GM12878 (cell line): ENCODE results near the gene SLC6A20.

ENCODE experiments used
- EZH2 ChIP-seq: IDR thresholded peaks from 2 replicates; pipeline ENCODE4 v1.6.1; 2012; ENCODE audit warnings: low read depth, mild to moderate bottlenecking, control low read depth, inconsistent platforms, low read length, borderline replicate concordance; ENCODE audit not compliant: control insufficient read depth
- POLR2AphosphoS5 ChIP-seq: IDR thresholded peaks from 2 replicates; pipeline ENCODE4 v1.6.1; 2011; ENCODE audit warnings: mild to moderate bottlenecking, low read length, inconsistent platforms
- RFX5 ChIP-seq: IDR thresholded peaks from 2 replicates; pipeline ENCODE4 v1.6.1; 2011; ENCODE audit warnings: low read depth, low read length, improper control_type of control experiment
- SMARCA5 ChIP-seq: fragments of 450-650 bp; IDR thresholded peaks from 2 replicates; pipeline ENCODE4 v1.6.1; 2017; ENCODE audit warnings: mild to moderate bottlenecking
- SMC3 ChIP-seq: IDR thresholded peaks from 2 replicates; pipeline ENCODE4 v1.6.1; 2011; ENCODE audit warnings: low read length, improper control_type of control experiment, borderline replicate concordance
- SRF ChIP-seq, 2 experiments: IDR thresholded peaks; 2 replicates each; pipeline ENCODE4 v1.6.1; 2011; ENCODE audit warnings: low read depth in 2 of 2, low read length in 2 of 2, mild to moderate bottlenecking in 1 of 2, moderate library complexity in 1 of 2
- ZBED1 ChIP-seq: IDR thresholded peaks from 2 replicates; pipeline ENCODE4 v1.6.1; 2016; ENCODE audit warnings: borderline replicate concordance
- ZNF217 ChIP-seq: fragments of 450-650 bp; IDR thresholded peaks from 2 replicates; pipeline ENCODE4 v1.6.1; 2017; ENCODE audit warnings: antibody characterized with exemption, mild to moderate bottlenecking
- ZNF274 ChIP-seq: IDR thresholded peaks from one replicate; pipeline ENCODE4 v1.8.0; 2011; ENCODE audit not compliant: insufficient read length, insufficient read depth
- ZNF384 ChIP-seq: IDR thresholded peaks from 2 replicates; pipeline ENCODE4 v1.6.1; 2012; ENCODE audit warnings: low read depth, mild to moderate bottlenecking, low read length, improper control_type of control experiment, borderline replicate concordance
- TF ChIP-seq, protein P1 (sequence below): IDR thresholded peaks from 2 replicates; pipeline ENCODE4 v1.6.1; 2011; ENCODE audit warnings: borderline replicate concordance, low read depth, mild to moderate bottlenecking, moderate library complexity, mixed read lengths, low read length; ENCODE audit not compliant: insufficient read depth; ENCODE audit errors: extremely low read length
- TF ChIP-seq, protein P2 (sequence below): IDR thresholded peaks from 2 replicates; pipeline ENCODE4 v1.6.1; 2011; ENCODE audit warnings: low read depth, mild to moderate bottlenecking, low read length, moderate library complexity, borderline replicate concordance; ENCODE audit errors: extremely low read depth
- TF ChIP-seq, protein P3 (sequence below), 3 experiments: IDR thresholded peaks in 2 of 3; conservative IDR thresholded peaks in 1 of 3; 2 replicates each; pipeline ENCODE4 v1.5.1; 2011; ENCODE audit warnings: low read depth in 3 of 3, low read length in 3 of 3, mild to moderate bottlenecking in 3 of 3, control low read depth in 2 of 3, moderate library complexity in 2 of 3, inconsistent platforms in 1 of 3, mixed read lengths in 1 of 3; ENCODE audit not compliant: control insufficient read depth in 2 of 3, insufficient read depth in 1 of 3; ENCODE audit errors: extremely low read depth in 1 of 3
- TF ChIP-seq, protein P4 (sequence below): IDR thresholded peaks from 2 replicates; pipeline ENCODE4 v1.6.1; 2012; ENCODE audit warnings: mild to moderate bottlenecking, low read depth, low read length

DNA sequence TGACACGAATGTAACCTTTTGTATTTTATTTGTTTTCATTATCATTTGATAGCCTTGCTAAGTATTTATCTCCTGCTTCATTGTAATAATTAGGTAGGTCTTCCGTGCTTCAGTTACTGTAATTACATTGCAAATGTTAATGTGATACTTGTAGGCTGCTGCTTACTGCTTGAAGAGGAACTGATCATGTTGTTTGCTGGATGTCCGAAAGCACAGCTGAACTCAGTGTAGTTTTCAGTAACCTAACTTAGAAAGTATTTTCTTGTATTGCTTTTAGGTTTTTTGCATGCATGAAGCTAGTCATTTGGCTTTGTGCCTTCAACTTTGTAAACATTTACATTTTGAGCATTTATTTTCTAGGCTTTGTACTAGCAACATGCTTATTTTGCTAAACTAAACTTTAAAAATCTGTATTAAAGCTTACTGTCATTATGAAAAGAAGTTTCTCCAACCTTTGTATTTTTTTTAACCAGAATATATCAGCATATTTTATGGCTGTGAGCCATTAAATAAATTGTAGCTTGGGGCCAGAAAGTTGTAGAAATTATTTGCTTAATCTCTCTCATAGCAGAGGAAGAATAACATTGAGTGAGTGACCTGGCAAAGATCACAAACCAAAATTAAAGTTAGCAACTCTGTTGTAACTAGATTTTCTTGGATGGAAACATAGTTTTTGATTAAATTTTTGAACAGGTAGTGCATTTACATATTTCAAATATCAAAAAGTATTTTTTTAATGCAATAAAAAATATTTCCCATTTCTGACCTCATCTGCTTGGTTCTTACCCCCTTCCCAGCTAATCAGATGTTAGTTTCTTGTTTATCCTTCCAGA lies 76.5 kb downstream of the SLC6A20 start:
- TF ChIP-seq, protein P1, sequence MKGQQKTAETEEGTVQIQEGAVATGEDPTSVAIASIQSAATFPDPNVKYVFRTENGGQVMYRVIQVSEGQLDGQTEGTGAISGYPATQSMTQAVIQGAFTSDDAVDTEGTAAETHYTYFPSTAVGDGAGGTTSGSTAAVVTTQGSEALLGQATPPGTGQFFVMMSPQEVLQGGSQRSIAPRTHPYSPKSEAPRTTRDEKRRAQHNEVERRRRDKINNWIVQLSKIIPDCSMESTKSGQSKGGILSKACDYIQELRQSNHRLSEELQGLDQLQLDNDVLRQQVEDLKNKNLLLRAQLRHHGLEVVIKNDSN, result no peak
- TF ChIP-seq, protein P2, sequence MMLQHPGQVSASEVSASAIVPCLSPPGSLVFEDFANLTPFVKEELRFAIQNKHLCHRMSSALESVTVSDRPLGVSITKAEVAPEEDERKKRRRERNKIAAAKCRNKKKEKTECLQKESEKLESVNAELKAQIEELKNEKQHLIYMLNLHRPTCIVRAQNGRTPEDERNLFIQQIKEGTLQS, result no peak
- TF ChIP-seq RFX5 (no peak), SRF (IDR thresholded peaks at IDR 0.05; ENCODE audit: low read depth in 2 of 2, low read length in 2 of 2) (no peak), POLR2AphosphoS5 (no peak), ZBED1 (no peak), SMARCA5 (no peak), ZNF217 (no peak), ZNF274 (no peak), SMC3 (no peak), EZH2 (no peak), ZNF384 (no peak)
- TF ChIP-seq, protein P3, sequence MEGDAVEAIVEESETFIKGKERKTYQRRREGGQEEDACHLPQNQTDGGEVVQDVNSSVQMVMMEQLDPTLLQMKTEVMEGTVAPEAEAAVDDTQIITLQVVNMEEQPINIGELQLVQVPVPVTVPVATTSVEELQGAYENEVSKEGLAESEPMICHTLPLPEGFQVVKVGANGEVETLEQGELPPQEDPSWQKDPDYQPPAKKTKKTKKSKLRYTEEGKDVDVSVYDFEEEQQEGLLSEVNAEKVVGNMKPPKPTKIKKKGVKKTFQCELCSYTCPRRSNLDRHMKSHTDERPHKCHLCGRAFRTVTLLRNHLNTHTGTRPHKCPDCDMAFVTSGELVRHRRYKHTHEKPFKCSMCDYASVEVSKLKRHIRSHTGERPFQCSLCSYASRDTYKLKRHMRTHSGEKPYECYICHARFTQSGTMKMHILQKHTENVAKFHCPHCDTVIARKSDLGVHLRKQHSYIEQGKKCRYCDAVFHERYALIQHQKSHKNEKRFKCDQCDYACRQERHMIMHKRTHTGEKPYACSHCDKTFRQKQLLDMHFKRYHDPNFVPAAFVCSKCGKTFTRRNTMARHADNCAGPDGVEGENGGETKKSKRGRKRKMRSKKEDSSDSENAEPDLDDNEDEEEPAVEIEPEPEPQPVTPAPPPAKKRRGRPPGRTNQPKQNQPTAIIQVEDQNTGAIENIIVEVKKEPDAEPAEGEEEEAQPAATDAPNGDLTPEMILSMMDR (IDR thresholded peaks at IDR 0.05 in 2 of 3, conservative IDR thresholded peaks at IDR 0.05 in 1 of 3; ENCODE audit: control insufficient read depth in 2 of 3, extremely low read depth in 1 of 3, insufficient read depth in 1 of 3, low read depth in 3 of 3, low read length in 3 of 3), result no peak
- TF ChIP-seq, protein P4, sequence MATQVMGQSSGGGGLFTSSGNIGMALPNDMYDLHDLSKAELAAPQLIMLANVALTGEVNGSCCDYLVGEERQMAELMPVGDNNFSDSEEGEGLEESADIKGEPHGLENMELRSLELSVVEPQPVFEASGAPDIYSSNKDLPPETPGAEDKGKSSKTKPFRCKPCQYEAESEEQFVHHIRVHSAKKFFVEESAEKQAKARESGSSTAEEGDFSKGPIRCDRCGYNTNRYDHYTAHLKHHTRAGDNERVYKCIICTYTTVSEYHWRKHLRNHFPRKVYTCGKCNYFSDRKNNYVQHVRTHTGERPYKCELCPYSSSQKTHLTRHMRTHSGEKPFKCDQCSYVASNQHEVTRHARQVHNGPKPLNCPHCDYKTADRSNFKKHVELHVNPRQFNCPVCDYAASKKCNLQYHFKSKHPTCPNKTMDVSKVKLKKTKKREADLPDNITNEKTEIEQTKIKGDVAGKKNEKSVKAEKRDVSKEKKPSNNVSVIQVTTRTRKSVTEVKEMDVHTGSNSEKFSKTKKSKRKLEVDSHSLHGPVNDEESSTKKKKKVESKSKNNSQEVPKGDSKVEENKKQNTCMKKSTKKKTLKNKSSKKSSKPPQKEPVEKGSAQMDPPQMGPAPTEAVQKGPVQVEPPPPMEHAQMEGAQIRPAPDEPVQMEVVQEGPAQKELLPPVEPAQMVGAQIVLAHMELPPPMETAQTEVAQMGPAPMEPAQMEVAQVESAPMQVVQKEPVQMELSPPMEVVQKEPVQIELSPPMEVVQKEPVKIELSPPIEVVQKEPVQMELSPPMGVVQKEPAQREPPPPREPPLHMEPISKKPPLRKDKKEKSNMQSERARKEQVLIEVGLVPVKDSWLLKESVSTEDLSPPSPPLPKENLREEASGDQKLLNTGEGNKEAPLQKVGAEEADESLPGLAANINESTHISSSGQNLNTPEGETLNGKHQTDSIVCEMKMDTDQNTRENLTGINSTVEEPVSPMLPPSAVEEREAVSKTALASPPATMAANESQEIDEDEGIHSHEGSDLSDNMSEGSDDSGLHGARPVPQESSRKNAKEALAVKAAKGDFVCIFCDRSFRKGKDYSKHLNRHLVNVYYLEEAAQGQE, result no peak
